HepG2 (cell line): ENCODE data around the gene GPR162. TPM values are rescaled to one million over a fixed set of nuclear protein-coding genes. Genes with fewer than 3 reads are reported as not detected.
A peak's percentile ranks its signal among the peaks of the same experiment; 100 is the strongest.

Source experiments
- ARNTL ChIP-seq: sonication (generic); formaldehyde crosslinking; IDR thresholded peaks from 2 replicates; pipeline ENCODE4 v1.4.0; 2020; ENCODE audit warnings: mild to moderate bottlenecking, missing genetic modification reagents
- BATF2 ChIP-seq: sonication (generic); formaldehyde crosslinking; IDR thresholded peaks from 2 replicates; pipeline ENCODE4 v1.8.0; 2022; ENCODE audit warnings: mild to moderate bottlenecking, missing genetic modification reagents, moderate library complexity
- ETS1 ChIP-seq: sonication (generic); formaldehyde crosslinking; IDR thresholded peaks from 2 replicates; pipeline ENCODE4 v1.4.0; 2020; ENCODE audit warnings: missing genetic modification reagents
- KLF12 ChIP-seq: sonication (generic); formaldehyde crosslinking; IDR thresholded peaks from 2 replicates; pipeline ENCODE4 v1.4.0; 2020; ENCODE audit warnings: missing genetic modification reagents, borderline replicate concordance
- KLF13 ChIP-seq: sonication (generic); formaldehyde crosslinking; IDR thresholded peaks from 2 replicates; pipeline ENCODE4 v1.4.0; 2020; ENCODE audit warnings: mild to moderate bottlenecking, missing genetic modification reagents
- MLXIP ChIP-seq: sonication (generic); formaldehyde crosslinking; IDR thresholded peaks from 2 replicates; pipeline ENCODE4 v1.9.0; 2021; ENCODE audit warnings: missing genetic modification reagents, borderline replicate concordance
- MTA1 ChIP-seq: sonication (generic); formaldehyde crosslinking; IDR thresholded peaks from 2 replicates; pipeline ENCODE4 v1.4.0; 2020; ENCODE audit warnings: missing genetic modification reagents, mild to moderate bottlenecking, borderline replicate concordance
- PLRG1 ChIP-seq: fragments of 450-650 bp; conservative IDR thresholded peaks from 2 replicates; pipeline ENCODE4 v1.6.1; 2016
- STAT6 ChIP-seq: sonication (generic); formaldehyde crosslinking; IDR thresholded peaks from 2 replicates; pipeline ENCODE4 v1.4.0; 2020; ENCODE audit warnings: missing genetic modification reagents, mild to moderate bottlenecking, borderline replicate concordance
- U2AF2 ChIP-seq: fragments of 200-400 bp; formaldehyde crosslinking; IDR thresholded peaks from 2 replicates; pipeline ENCODE4 v1.6.1; 2017; ENCODE audit warnings: low read depth, mild to moderate bottlenecking, low read length
- ZBTB34 ChIP-seq: sonication (generic); formaldehyde crosslinking; IDR thresholded peaks from 2 replicates; pipeline ENCODE4 v1.8.0; 2022; ENCODE audit warnings: mild to moderate bottlenecking, missing genetic modification reagents
- ZFX ChIP-seq: sonication (generic); formaldehyde crosslinking; IDR thresholded peaks from 2 replicates; pipeline ENCODE4 v1.4.0; 2020; ENCODE audit warnings: mild to moderate bottlenecking, low read depth, missing genetic modification reagents, moderate library complexity
- ZKSCAN1 ChIP-seq: fragments of 150-350 bp; IDR thresholded peaks from 2 replicates; pipeline ENCODE4 v1.6.1; 2014; ENCODE audit warnings: low read length
- ZNF329 ChIP-seq: sonication (generic); formaldehyde crosslinking; IDR thresholded peaks from 2 replicates; pipeline ENCODE4 v1.9.0; 2021; ENCODE audit warnings: low read depth, mild to moderate bottlenecking, missing genetic modification reagents
- ZNF772 ChIP-seq: sonication (generic); formaldehyde crosslinking; IDR thresholded peaks from 2 replicates; pipeline ENCODE4 v1.5.0; 2020; ENCODE audit warnings: mild to moderate bottlenecking, missing genetic modification reagents
- ZNF800 ChIP-seq: sonication (generic); formaldehyde crosslinking; IDR thresholded peaks from 2 replicates; pipeline ENCODE4 v1.4.0; 2020; ENCODE audit warnings: missing genetic modification reagents
- ZSCAN25 ChIP-seq: sonication (generic); formaldehyde crosslinking; IDR thresholded peaks from 2 replicates; pipeline ENCODE4 v1.8.0; 2022; ENCODE audit warnings: mild to moderate bottlenecking, missing genetic modification reagents
- polyA plus RNA-seq, 8 experiments: library from polyadenylated mRNA; depleted of rRNA in 3 of 8; stranded (reverse) in 7 of 8; unstranded in 1 of 8; fragments of >200 nt; fragmentation: Illumina TruSeq in 4 of 8; extraction: Trizol in 4 of 8; gene quantifications; 2 replicates each; pipeline versions ENCODE4 v1.2.1 to v1.2.3, GENCODE V29; 2011 to 2016; ENCODE audit warnings: low read depth in 4 of 8, missing spikeins in 1 of 8, mixed read lengths in 1 of 8; ENCODE audit not compliant: insufficient read depth in 1 of 8
- total RNA-seq, 5 experiments: library from RNA; depleted of rRNA; stranded (reverse); fragments of >200 nt; fragmentation: Illumina TruSeq; extraction: Trizol; gene quantifications; 2 replicates each; pipeline ENCODE4 v1.2.3, GENCODE V29; 2016; ENCODE audit warnings: low read depth in 1 of 5

The GPR162 gene
- total and polyA plus RNA-seq, 2 of the 13 experiments (the other 11 are each of a cell fraction or from before 2014, with no cell fraction given): 0.08 TPM; not detected in 1

- 0 out of 2 replicates have a peak, but pooled peaks have one; percentile 15 for TF ChIP-seq BATF2 (CRISPR knock-in tag)
- no peak for TF ChIP-seq KLF13 (CRISPR knock-in tag)
- TF ChIP-seq ETS1 (CRISPR knock-in tag): no peak
- no peak for TF ChIP-seq ZNF329 (CRISPR knock-in tag)
- no peak for TF ChIP-seq MLXIP (CRISPR knock-in tag)
- no peak for TF ChIP-seq MTA1 (CRISPR knock-in tag)
- TF ChIP-seq ZKSCAN1: no peak
- TF ChIP-seq STAT6 (CRISPR knock-in tag): no peak
- TF ChIP-seq ZNF800 (CRISPR knock-in tag): no peak
- TF ChIP-seq PLRG1: no peak
- no peak for TF ChIP-seq ARNTL (CRISPR knock-in tag)
- TF ChIP-seq KLF12 (CRISPR knock-in tag): 0 out of 2 replicates have a peak, but pooled peaks have one; percentile 10
- TF ChIP-seq ZSCAN25 (CRISPR knock-in tag): no peak
- no peak for TF ChIP-seq ZNF772 (CRISPR knock-in tag)
- no peak for TF ChIP-seq U2AF2
- TF ChIP-seq ZFX (CRISPR knock-in tag): peak; percentile 41; the same call in 1 of the 2 replicates
- TF ChIP-seq ZBTB34: no peak
These were observed 45.3 kb downstream of the GPR162 start (continued) for GRCh38 chr12:6866920-6867412.
